Measurements from ENCODE around the gene PSPH.
A peak's percentile ranks its signal among the peaks of the same experiment; 100 is the strongest.
"Not testable (repeated sequence)": the region's sequence is repeated elsewhere in the genome, so short reads cannot be mapped to it uniquely, and the experiment has no call there.

The PSPH gene

DNA sequence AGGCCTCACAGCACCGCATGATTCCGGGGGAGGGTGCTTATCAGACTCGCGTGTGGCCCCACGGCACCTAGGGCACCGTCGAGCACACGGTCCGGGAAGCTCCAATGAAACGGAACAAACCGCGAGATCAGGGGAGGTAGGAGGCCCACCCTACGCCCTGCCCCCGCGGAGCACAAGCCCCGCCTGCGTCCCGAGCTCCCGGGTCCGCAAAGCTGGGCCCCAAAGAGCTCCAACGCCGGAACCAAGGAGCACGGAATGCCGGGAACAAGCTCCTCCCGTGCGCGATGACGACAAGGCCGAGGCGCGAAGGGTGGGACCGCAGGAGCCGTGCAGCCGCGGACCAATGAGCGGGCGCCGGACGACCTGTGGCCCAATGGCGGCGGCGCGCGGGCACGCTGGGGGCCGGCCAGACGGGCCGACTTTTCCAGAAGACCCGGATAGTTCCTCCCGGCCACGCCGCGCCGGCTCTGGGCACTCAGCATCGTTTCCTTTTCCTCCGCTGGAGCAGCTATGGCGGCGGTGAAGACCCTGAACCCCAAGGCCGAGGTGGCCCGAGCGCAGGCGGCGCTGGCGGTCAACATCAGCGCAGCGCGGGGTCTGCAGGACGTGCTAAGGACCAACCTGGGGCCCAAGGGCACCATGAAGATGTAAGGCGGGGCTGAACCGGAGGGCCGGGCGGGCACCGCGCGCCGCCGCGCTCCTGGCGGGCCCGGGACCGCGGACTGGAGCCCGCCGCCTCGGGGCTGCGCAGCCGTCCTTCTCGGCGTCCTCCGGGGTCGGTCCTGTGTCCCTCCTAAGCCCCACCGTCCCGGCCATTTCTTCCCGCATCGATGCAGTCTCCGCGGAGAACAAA is at the start of gene PSPH, which contains the start of gene CCT6A:
Gene PSPH (minus strand): TSS at position 106 of the 853 bp plus-strand sequence. CDS start 30,232 bp downstream, outside the sequence.
Gene CCT6A (plus strand): TSS at position 427 of the 853 bp plus-strand sequence. CDS start 84 bp downstream, at position 511.
- peak; percentile 95 for DNase-seq

DNA sequence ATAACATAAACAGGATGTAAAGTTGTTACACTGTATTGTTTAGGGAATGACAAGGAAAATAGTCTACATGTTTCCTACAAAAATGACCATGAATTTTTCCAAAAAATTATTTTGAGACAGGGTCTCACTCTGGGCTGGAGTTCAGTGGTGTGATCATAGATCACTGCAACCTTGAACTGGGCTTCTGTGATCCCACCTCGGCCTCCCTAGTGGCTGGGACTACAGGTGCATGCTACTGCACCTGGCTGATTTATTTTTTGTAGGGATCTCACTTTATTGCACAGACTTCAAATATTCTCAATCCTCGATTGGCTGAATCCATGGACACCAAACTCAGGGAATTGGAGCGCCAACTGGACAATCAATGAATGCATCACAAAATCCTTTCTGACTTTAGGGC is 48.4 kb upstream of the PSPH start:
- no peak for DNase-seq

DNA sequence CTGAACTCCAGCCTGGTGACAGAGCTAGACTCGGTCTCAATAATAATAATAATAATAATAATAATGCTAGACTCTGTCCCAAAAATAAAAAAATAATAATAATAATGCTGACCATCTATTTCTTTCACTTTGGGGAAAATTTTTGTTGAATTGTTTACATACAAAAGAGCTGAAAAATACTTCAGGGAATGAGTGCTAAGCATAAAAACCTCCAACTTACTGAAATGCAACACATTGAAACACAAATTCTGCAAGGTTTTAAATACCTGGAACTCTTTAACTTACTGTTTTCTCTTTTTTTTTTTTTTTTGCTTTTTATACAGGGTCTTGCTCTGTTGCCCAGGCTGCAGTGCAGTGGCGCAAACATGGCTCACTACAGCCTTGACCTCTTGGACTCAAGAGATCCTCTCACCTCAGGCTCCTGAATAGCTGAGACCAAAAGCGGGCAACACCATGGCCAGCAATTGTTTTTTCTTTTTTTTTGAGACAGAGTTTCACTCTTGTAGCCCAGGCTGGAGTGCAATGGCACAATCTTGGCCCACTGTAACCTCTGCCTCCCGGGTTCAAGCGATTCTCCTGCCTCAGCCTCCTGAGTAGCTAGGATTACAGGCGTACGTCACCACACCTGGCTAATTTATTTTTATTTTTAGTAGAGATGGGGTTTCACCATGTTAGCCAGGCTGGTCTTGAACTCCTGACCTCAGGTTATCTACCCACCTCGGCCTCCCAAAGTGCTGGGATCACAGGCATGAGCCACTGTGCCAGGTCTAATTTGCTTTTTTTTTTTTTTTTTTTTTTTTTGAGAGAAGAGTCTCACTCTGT is 47.2 kb upstream of the PSPH start:
- DNase-seq: not testable (repeated sequence)

DNA sequence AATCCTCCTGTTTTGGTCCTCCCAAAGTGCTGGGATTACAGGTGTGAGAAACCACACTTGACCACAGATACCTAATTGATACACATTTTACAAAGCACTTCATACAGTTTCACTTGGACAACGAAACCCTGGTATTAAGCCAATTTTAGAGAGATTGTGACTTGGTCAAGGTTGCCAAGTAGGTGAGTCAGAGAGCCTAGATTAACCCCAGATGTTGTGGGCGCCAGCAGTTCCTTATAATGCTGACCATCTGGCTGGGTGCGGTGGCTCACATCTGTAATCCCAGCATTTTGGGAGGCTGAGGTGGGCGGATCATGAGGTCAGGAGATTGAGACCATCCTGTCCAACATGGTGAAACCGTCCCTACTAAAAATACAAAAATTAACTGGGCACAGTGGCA is 46.5 kb upstream of the PSPH start:
- DNase-seq: no peak

- DNase-seq: no peak
These were observed 41.7 kb upstream of the PSPH start, which contains the start of gene PHKG1 for GRCh38 chr7:56092789-56093531. PHKG1 (minus strand) TSS chr7:56092952; CDS start chr7:56088941, 4,011 bp downstream.

DNA sequence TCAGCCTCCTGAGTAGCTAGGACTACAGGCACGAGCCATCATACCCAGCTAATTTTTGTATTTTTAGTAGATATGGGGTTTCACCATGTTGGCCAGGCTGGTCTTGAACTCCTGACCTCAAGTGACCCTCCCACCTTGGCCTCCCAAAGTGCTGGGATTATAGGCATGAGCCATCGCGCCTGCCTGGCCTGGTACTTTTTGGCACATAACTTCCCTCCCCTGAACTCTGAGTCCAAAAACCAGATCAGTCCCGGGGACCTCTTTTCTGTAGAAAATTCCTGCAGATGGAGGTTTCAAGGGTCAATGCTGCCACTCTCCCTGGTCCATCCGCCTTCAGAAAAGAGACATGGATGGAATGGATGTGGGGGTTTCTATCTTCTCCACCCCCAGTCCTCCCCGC is 41.1 kb upstream of the PSPH start:
- DNase-seq: not testable (repeated sequence)

DNA sequence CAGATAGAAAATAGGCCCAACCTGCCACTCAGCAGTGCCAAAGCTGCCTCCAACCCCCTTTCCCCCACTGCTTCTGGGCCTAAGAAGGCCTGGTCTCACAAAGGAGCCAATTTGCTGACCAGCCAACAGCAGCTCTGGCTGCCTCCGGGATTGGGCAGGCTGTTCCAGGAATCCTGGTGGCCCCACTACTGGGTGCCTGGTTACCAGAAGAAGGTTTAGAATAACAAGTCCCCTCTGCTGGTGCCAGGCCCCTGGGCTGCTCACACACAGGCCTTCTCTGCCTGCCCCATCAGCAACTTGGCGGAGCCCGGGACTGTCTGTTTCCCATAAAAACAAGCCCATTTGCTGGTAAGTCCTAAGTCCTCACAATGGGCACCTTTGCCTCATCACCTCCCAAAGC is 40.3 kb upstream of the PSPH start:
- no peak for DNase-seq

DNA sequence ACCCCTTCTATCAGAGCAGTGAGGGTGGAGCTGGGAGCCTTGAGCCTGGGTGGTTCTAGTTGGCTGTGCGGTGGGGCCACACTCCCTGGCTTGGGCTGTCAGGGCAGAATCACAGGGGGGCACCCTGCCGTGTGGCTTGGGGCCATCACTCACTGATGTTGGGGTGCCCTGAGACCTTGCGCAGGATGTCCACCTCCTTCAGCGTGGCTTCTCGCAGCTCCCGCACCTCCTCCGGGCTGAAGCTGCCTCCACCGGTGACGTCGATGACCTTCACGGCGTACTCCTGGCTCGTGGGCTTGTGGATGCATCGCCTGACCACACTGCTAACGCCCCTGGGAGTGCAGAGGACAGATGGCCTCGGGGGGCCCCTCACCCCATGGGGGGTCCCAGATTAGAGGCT is 36.2 kb upstream of the PSPH start:
- DNase-seq: no peak

DNA sequence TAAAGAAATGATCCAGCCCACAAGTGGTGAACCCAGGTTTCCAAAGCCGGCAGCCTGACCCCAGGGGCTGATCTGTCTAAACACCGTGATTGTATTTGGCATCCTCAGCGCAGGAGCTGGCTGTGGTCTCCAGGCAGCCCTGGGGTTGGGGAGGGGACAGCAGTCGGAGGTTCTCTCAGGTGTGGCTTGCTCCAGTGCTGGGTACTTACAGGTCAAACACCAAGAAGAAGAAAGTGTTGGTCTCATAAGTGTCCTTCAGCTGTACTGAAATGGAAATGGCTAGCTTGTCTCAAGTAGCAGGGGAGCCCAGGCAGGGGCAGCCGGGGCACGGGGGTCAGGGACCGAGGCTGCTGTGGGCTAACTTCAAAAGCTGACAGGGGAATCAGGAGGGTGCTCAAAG is 35.5 kb upstream of the PSPH start:
- DNase-seq: no peak

GRCh38 chr7:56083150-56083785 is 32.0 kb upstream of the PSPH start:
- no peak for DNase-seq

- no peak for DNase-seq
These were observed 30.5 kb upstream of the PSPH start for GRCh38 chr7:56081626-56082340.

DNA sequence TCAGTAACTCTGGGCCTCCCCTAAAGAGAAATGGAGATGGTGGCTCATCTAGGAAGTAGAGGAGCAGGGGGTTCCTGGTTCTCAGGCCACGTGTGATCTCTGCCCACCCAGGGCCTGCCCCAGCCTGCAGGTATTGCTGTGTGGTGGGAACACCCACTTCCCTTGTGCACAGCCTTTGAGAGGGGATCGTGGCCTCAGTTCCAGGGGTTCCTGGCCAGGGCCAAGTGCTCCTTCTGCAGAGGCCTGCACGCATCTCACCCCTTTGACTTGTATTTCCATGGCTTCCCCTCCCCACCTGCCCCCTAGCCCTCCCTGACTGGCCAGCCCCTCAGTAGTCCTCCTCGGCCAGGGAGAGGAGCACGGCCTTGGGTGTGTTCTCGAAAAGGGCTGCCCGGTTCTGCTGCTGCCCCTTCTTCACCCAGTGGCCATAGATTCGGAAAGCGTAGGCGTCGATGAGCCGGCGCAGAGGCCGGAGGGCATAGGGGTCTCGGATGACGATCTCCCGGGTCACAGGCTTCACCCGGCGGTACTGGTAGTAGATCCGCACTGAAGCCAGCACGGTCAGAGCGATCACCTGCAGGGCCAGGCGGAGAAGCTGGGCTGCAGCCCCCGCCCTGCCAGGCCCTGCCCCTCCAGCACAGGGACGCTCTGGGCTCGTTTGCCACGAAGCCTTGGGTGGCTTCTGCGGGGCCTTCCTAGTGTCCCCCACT is 29.6 kb upstream of the PSPH start:
- DNase-seq: not testable (repeated sequence)

GRCh38 chr7:56079450-56080185 is 28.4 kb upstream of the PSPH start:
- DNase-seq: no peak

- no peak for DNase-seq
These were observed 27.0 kb upstream of the PSPH start for GRCh38 chr7:56078196-56078595.

DNA sequence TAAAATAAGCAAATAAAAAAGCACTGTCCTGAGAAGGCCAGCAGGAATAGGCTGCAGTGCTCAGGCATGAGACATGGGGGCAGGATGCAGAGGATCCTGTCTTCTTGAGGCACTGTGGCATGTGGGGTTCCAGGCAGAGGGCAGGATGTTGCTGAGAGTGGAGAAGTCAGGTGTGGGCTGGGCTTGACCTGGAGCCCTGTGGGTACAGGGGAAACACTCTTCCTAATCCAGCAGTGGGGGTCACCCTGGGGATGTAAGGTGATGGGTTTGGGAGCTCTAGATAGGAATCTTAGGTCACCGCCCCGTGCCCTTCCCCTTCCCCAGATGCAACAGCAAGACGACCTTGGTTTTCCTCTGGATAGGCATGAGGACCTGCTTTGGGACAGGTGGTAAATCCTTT is 26.4 kb upstream of the PSPH start:
- no peak for DNase-seq

DNA sequence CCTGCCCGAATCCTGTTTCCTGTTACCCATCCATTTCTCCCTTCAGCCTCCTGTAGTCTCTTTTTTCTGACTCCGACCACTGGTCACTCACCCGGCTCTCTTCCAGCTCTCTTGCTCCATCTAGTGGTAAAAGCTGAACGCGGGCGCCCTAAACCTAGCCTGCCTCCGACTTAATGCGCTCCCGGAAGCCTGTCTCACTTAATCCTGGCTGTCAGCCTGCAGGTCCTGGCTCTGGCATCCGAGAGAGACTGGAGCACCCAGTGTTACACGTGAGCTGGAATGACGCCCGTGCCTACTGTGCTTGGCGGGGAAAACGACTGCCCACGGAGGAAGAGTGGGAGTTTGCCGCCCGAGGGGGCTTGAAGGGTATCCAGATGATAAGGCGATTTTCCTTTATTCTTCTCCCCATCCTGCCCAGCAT is 23.1 kb upstream of the PSPH start:
- DNase-seq: peak; percentile 30

GRCh38 chr7:56066376-56066775 is 15.1 kb upstream of the PSPH start:
- not testable (repeated sequence) for DNase-seq

- peak; percentile 79 for DNase-seq
These were observed 12.8 kb upstream of the PSPH start, which contains the start of gene SUMF2 for GRCh38 chr7:56063882-56064625. SUMF2 (plus strand) TSS chr7:56064286; CDS start chr7:56064312, 26 bp downstream.

- DNase-seq: no peak
These were observed 12.2 kb upstream of the PSPH start for GRCh38 chr7:56063500-56063881.

Measured in GF-D8 (cell line).